DMS79 (cell line): ENCODE measurements around the gene TRPM5.

Experiments
- DNase-seq: peaks from one replicate; lab custom pipeline; 2025; lab: John Stamatoyannopoulos, UW

Gene TRPM5

DNA sequence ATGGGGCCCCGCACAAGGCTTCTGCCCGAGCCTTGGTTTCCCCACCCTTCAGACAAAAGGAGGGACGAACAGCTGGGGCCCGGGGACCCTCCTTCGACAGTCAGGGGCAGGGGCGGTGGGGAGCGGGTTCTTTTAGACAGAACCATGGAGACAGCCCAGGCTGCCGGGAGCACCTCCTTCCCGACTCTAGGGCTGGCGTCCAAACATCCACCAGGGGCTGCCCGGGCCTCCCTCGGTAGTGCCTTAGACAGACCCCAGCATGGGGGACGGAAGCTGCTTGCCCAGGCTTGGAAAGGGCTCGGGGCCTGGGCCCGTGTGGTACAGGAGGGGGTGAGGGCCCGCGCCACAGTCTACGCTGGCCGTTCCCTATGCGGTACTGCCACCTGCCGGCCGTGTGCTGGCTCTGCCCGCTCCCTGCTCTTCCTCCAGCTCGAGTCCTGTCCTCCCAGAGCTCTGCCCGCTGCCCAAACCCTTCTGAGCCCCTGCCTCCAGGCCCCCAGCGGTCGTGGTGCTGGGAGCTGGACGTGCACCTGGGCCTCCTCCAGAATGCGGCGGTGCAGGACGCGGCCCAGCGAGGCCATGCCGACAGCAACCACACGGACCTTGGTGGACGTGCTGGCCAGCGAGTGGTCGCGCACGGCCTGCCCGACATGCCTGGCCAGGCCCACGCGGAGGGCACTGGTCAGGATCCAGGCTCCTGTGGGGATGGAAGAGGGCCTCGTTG, 23.6 kb downstream of the TRPM5 start:
- no peak for DNase-seq

DNA sequence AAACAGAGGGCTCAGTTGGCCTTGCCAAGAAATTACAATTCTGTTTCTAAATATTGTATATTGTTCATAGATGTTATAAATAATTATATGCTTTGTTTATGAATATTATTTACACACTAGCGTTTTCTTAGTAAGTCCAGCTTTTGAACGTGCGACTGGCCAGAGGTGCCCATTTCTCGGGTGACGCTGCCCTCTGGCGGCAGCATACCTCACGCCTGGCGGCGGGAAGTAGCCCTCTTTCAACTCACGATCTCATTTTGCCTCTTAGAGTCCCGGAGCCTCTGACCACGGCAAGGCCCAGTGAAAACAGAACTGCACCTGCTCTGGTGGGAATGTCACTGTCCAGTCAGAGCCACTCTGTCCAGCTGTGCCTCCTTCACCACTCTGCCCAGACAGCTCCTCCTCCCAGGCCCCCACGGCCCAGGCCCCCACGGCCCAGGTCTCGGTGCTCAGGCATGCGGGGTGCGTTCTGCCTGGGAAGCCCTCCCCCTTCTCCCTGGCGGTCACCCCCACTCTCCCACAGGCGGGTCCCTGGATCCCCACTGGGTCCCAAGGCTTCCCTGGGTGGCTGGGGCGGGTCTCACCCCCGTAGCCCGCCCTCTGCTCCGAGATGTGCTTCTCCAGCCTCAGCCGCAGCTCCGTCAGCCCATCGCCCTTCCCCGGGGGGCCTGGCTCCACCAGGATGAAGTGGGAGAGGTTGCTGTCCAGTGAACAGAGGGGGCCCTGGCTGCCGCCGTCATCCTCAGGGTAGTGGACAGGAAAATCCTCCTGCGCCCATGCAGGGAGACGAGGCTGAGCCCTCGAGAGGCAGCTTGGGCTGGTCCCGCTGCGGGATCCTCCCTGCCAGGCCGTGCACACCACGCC, 24.4 kb downstream of the TRPM5 start:
- DNase-seq: no peak

DNA sequence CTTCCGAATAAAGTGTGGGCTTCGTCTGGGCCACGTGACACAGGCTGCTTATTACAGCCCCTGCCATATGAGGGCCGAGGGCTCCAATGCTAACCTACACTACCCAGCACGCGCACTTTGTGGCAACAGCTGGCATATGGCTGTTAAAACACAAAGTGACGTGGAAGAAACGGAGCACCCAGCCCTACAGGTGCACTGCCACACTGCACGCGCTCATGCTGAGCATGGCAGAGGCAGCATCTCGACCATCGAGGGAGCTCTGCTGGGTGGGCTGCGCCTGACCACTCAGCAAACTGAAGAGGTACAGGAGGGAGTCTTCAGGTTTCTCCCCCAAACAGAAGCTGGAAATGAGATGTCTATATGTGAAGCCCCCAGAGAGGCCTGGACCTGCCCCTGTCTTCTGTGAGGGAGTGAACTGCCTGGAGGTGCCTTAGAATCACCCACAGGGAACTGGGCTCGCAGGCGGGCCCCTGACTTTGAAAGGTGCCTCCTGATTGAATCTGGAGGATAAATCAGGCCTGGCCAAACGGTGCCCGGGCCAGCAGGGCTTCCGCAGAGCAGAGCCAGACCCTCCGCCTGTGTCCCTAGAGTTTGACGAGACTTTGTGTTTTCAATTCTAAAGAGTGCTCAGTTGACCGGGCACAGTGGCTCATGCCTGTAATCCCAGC, 25.5 kb downstream of the TRPM5 start:
- no peak for DNase-seq

DNA sequence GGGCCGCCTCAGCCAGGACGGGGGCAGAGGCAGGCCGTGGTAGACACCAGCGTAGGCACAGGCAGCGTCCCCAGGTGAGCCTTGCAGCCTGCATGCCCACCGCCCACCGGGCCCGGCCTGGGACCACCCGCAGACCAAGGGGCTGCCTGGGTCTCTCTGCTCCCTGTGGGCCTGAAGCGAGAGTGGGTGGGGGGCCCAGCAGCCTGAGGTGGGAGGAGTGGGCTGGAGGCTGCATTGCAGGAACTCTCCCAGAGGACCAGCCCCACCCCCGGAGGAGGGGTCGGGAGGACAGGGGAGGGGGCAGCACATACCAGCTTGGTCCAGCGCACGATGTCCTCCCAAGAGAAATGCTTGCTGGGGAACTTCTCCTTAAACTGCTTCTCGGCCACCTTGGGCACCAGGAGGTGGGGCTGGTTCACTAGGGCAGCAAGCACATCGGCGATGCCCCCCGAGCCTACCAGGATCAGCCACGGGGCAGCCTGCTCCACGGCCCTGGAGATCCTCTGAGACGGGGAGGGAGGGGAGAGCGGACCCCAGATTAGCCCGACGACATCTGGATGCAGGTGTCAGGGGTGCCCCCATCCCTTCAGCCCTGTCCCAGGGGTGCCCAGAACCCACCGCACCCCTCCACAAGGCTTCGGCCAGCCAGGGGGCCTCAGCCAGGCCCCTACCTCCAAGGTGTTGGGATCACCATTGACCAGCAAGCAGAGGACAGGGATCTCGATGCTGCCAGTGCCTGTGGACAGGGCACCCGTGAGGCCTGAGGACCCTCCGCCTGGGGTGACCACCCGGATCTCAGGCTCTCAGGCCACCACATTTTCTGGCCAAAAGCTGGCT, 26.2 kb downstream of the TRPM5 start:
- no peak for DNase-seq

DNA sequence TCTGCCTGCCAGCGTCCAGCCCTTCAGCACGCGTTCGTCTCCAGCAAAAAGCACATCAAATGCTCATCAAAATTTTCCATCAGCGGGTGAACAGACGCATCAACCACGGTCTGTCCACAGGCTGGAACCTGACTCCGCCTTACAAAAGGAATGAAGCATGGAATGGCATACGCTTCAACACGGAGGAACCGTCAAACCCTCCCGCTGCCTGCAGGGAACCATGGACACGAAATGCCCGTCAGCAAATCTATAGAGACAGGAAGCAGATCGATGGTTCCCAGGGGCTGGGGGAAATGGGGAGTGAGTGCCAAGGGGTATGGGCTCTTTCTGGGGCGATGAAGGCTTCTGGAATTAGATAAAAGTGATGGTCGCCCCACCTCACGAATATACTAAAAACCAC, 27.5 kb downstream of the TRPM5 start:
- no peak for DNase-seq

DNA sequence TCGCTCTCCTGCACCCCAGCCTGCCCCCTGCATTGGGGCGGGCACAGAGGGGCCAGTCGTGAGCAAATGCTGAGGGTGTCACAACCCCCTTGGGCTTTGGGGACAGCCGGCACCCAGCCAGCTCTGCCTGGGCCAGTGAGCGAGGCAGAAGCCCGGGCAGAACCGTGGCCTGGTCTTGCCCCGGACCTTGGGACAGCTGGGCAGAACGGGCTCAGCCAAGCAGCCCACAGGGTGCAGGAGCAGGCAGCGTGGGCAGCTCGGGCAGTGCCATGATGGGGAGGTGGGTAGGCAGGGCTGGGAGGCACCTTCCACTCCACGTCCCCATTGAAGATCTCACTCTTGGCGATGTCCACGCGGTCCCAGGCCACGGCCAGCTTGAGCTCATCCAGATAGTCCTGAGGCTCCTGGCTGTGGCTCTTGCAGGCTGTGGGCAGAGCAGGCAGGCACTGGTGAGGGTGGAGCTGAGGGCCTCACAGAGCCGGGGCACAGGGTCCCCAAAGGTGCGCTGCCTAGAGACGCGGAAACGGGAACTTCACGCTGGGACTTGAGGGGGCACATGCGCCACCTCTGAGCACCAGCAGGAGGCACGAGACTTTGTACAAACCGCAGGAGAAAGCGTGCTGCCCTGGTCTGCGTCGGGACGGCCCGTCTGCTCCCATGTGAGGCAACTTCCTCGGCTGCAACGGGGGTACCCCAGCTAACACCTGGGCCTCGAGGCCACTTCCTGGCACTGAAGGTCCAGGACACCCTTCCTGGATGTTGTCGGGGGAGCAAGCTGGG, 28.5 kb downstream of the TRPM5 start:
- no peak for DNase-seq

DNA sequence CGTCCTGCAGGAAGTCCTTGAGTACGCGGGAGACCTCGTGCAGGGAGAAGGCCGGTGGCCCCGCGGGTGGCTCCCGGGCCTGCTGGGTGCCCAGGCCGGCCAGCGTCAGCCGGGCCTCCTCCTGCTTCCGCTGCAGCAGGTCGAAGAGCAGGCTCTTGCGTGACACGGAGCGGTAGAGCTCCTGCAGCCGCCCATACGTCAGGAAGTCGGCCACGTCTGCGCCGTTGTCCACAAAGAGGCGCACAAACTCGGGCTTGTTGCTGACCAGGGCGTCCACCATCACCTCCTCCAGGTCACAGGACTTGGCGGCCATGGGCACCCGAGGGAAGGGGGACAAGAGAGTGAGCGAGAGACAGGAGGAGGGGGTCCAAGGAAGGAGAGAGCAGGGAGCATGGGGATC, 29.1 kb downstream of the TRPM5 start:
- DNase-seq: no peak

DNA sequence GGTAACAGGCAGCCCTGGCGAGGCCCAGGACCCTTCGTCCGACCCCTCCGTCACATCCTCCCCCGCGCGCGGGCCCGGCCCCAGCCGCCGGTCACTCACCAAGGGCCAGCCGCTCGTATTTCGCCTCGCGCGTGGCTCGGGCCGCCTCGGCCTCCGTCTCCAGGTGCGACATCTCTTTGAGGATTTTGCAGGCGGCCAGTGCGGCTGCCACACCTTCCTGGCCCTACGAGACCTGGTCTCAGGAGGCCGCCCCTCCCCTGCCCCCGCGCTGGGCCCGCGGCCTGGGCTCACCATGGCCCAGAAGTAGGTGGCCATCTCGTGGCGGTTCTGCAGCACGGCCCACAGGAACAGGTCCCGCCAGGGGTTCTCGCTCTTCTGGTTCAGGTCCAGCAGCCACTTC, 29.7 kb downstream of the TRPM5 start:
- DNase-seq: no peak

DNA sequence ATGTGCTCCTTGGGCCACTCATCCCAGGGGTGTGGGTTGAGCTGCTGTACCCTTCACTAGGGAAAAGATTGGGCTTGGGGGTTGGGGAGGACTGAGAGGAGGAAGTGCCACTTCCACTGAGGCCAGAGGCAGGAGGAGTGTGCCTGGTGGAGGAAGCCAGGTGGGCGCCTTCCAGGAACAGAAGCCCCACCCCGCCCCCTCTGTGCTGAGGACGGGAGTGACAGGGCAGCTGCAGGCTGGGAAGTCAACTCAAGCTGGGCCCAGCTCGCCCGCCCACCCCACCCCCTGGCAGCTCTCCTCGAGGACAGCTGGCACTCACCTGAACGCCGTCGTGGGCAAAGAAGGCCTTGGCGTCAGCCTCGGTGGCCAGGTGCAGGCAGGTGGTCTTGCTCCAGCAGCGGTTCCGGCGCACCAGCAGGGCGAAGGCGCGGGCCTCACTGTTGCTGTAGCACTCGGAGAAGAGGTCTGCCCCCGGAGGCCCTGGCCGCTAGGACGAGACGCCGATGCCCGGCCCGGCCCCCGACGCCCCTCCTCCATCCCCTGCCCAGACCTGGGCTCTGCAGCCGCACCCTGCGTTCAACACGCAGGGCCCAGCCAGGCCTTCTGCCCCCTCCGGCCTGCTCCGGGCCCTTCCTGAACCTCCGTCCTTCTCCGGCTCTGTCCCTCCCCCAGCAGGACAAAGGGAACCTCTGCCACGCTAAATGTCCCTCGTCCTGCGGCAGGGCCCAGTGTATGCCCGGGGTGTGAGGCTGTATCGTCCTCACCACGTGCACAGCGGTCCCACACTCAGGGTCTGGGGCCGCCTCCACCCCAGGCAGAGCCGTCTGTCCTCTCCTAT, 30.4 kb downstream of the TRPM5 start:
- no peak for DNase-seq

DNA sequence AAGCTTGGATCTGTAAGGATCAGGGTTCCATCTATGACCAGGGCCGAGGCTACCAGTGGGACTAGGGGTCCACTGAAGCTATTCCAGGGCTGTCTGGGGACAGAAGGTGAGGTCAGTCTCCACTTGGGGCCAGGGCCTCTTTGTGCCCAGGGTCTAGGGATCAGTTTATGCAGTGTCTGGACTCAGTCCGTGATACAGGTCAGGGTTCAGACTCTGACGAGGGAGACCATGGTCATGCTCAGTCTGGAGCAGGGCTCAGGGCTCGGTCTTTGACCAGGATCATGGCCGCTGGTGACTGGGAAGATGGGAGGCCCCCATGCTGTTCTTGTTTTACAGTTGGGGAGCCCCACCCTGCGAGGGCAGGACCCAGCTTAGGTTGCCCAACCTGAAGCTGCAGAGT, 32.0 kb downstream of the TRPM5 start:
- DNase-seq: no peak

DNA sequence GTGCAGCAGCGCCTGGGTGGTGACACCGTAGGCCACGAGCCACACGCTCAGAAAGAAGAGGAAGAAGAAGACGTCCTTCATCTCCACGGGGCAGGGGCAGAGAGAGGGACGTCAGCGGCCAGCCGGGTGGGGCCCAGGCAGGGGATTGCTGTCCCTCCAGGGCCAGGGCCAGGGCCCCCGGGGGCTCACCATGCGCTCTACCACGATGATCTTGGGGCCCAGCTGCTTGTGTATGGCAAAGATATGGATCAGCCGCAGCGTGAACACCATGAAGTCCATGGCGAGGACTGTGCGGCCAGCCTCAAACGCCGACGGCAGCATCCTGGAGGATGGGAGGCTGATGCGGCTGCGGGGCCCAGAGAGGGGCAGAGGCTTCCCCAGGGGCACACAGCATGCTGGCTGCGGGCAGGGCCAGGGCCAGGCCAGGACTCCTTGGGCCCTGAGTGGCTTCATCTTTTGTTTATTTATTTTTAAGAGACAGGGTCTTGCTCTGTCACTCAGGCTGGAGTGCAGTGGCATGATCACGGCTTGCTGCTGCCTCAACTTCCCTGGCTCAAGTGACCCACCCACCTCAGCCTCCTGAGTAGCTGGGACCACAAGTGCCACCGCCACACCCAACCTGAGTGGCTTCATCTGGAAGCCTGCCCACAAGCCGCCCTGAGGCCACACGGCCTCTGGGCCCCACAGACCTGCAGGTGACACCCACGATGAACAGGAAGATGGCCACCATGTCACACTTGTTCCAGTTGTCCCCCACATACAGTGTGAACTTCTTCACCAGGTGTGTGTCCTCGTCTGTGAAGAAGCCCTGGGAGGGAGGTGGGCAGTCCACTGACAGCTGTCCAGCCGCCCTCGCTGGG, 32.6 kb downstream of the TRPM5 start:
- no peak for DNase-seq

DNA sequence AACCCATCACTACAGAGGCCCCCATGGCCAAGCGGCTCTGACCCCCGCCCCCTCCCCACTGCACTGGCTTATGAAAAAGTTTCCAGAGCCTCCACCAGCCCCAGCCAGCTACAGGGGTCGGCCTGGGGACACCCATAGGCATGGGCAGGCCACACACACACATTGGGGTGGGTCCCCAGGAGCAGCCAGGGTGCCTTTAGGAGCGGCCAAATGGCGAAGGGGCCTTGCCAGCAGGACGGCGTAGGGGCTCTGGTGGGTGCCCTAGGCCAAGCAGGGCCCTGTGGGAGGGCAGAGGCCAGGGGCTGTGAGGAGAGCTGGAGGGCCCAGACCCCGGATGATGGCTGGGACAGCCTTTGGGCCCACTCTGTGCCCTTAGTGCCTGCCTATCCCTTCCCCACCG, 33.7 kb downstream of the TRPM5 start:
- no peak for DNase-seq

DNA sequence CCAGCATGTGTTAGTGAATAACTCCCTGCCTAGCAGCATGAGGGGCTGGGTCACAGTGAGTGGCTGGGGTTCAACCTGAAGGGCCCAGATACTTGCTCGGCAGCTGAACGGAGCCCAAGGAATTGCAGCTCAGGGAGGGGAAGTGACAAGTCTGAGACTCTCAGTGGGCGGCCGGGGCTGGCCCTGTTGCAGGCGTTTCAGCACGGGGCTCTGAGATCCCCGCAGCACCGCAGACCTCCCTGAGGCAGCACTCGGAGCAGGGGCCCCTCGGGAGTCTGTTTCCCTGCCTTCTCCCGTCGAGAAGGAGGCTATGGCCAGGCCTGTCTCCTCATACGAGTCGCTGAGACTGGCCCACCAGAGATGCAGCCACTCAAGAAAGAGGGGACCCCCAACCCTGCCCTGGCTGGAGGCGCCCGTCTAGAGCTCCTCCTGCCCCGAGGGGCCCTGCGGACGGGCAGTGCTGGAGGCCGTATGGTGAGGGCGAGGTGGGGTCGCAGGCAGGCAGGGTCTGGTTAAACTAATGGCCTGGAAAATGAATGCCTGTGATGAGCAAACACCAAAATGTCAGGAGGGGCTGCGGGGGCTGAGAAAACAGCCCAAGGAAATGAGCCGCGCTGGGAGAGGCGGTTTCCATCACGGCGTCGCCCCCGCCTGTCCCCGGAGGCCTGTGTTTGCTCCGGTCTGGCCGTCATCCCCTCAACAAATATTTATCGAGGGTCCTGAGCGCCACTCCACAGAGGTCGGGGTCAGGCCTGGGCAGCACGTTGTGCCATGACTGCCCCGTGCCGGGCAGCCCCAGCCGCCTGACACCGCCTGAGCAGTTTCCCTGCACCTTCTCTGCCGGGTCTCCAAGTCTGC, 34.5 kb downstream of the TRPM5 start:
- DNase-seq: no peak

DNA sequence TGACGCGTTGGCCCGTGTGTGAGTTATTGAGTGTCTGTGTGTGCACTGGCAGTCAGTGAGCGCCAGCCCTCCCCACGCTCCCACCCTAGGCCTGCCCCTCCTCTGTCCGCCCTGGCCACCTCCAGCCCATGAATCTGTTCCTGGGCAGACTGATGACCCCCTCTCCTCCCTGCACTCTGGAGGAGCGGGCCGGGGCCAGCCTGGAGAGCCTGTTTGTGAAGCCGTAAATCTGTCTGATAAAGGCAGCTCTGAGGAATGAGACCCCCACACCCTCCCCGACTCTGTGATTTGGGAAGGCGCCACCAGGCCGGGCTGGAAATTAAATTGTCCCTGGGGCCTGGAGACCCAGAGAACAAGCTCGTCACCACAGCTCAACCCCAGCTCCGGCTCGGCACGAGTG, 35.2 kb downstream of the TRPM5 start:
- DNase-seq: no peak

DNA sequence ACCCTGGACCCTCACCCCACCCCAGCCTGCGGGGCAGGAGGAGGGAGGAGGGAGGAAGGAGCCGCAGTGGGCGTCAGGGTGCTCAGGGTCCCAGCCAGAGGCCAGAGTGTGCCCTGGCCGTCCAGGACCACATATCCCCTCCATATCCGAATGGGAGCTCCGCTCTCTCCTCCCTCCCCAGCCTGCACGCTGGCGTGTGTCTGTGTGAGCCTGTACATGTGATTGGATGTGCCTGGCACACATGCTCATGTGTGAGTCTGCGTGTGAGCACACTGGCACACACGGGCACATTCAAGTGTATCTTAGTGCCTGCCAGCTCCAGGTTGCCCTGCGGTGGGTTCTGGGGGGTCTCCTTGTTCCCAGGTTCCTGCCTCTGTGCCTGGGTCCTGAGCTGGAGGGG, 35.6 kb downstream of the TRPM5 start:
- no peak for DNase-seq

DNA sequence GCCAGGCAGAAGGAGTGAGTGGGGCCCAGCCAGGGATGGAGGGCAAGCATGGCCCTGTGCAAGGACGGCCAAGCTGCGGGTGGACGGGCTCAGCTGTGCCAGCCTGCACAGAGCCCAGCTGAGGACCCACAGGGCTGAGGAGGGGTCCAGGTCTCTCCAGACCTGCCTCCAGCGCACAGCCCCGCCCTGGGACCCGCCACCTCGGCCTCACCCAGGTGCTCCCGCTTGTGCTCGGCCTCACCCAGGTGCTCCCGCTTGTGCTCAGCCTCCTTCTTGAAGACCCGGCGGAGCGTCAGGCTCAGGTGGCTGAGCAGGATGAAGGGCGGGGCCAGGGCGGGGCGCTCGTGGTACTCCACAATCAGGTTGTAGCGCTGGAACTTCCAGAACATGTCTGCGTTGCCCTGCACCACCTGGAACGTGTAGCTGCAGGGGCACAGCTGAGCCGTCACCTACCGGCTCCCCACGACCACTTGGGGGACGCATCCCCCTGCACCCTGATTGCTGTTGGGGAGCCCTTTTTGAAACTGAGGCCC, 37.4 kb downstream of the TRPM5 start:
- no peak for DNase-seq

DNA sequence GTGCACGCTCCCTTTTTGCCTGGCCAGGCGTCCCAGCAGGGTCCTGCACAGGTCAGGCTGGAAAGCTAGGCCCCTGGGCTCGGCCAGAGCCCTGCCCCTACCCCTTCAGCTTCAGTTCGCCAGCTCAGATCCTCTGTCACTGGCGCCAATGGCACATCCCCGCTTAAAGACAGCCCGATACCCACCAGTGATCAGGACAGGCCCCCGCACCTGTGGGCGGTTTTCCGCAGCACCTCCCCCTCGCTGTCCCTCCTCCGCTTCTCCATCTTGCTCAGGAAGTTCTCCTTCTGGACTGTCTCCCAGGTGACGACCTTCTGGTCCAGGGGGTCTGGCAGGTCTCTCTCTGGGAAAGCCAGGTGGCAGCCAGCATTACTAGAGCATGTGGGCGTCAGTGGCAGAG, 37.9 kb downstream of the TRPM5 start:
- DNase-seq: no peak

DNA sequence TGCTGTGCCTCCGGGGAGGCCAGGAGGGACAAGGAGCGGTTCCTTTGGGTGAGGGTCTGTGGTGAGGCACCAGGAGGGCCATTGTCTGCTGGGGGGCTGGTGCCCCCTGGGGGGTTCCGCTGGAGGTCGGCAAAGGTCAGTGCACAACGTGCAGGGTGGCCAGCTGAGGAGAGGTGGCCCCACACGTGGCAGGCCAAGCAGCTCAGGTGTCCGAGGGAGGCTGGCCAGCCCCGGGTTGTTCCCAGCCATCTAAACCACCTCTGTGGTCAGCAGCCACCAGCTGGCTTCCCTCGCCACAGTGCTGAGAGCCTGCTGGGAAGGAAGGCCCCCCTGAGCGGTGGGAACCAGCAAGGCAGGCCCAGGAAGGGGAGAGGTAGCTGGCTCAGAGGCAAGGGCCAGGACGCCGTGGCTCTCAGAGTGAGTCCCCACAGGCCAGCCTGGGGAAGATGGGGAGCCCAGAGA, 39.5 kb downstream of the TRPM5 start:
- no peak for DNase-seq
